Measurements from ENCODE around the gene PHTF2.
A peak's percentile ranks its signal among the peaks of the same experiment; 100 is the strongest.

The PHTF2 gene

DNA sequence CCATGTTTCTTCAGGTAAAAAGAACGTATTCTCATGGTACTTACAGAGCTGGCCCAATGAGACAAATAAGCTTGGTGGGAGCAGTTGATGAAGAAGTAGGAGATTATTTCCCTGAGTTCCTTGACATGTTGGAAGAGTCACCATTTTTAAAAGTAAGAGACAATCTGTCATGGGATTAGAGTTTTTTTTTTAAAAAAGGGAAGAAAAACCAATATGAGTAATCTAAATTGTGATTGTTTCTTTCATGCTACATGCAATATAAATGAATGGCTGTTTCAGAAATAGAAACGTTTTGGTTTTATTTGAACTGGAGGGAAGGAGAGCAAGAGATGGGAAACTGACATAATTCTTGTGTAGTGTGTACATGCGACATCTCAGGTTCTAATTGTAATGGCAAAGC lies 33.1 kb upstream of the PHTF2 start:
- TF ChIP-seq, protein P1, sequence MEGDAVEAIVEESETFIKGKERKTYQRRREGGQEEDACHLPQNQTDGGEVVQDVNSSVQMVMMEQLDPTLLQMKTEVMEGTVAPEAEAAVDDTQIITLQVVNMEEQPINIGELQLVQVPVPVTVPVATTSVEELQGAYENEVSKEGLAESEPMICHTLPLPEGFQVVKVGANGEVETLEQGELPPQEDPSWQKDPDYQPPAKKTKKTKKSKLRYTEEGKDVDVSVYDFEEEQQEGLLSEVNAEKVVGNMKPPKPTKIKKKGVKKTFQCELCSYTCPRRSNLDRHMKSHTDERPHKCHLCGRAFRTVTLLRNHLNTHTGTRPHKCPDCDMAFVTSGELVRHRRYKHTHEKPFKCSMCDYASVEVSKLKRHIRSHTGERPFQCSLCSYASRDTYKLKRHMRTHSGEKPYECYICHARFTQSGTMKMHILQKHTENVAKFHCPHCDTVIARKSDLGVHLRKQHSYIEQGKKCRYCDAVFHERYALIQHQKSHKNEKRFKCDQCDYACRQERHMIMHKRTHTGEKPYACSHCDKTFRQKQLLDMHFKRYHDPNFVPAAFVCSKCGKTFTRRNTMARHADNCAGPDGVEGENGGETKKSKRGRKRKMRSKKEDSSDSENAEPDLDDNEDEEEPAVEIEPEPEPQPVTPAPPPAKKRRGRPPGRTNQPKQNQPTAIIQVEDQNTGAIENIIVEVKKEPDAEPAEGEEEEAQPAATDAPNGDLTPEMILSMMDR (conservative IDR thresholded peaks at IDR 0.05; ENCODE audit: low read depth, low read length): no peak
- no peak overlapping the region for H3K4me3 ChIP-seq (ENCODE audit: low read depth, low read length)
- no peak for DNase-seq (ENCODE audit: low read depth)

DNA sequence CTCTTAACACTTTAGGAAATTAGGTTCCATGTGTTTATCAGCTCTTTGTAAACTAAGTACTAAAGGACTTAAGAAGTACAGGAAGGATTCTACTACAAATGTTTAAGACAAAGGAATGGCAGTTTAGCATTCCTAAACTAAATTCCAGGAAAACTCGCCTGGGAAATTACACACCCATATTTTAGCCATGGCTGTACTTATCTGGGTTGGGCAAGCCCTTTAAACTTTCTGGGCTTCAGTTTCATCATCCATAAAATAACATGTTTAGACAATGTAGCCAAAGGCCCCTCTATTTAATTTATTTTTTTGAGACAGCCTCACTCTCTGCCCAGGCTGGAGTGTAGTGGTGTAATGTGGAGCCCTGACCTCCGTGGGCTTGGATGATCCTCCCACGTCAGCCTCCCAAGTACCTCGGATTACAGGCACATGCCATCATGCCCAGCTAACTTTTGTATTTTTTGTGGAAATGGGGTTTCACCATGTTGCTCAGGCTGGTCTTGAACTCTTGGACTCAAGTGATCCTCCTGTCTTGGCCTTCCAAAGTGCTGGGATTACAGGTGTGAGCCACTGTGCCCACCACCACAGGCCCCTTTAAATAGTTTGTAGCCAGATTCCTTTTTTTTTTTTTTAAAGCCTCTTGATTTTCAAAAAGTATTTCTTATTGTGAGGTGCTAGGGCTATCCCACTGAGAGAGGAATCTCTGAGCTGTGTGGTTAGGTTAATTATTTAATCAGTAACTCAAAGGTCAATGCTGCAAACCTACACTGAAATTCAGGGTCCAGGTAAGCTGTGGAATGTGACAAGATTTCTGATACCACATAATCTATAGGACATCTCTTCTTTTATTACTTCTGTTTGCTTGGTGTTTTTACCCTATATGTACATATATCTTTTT lies 32.4 kb upstream of the PHTF2 start:
- TF ChIP-seq, protein P1 (conservative IDR thresholded peaks at IDR 0.05; ENCODE audit: low read depth, low read length): no peak
- H3K4me3 ChIP-seq (ENCODE audit: low read depth, low read length): no peak overlapping the region
- peak; percentile 18 for DNase-seq (ENCODE audit: low read depth)

DNA sequence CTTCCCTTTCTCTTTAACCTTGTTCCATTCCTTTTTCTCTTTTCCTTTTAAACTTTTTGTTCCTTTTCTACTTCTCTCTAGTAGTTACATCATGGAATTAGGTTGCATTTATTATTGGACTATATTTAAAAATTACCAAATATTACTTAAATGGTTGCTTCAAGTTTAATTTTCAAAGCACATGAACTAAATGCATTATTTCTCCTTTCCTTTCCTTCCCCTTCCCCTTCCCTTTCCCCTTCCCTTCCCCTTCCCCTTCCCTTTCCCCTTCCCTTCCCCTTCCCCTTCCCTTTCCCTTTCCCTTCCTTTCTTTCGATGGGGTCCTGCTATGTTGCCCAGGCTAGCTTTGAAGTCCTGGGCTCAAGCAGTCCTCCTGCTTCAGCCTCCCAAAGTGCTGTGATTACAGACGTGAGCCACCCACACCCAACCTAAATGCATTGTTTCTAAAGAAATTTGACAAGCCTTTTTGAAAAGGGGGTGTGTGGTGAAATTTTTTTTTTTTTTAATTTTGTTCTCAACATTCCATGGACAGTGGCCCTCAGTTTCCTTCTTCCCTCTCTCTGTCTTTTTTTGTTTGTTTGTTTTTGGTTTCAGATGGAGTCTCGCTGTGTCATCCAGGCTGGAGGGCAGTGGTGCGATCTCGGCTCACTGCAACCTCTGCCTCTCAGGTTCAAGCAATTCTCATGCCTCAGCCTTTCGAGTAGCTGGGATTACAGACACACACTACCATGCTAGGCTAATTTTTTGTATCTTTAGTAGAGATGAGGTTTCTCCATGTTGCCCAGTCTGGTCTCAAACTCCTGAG lies 31.6 kb upstream of the PHTF2 start:
- TF ChIP-seq, protein P1 (conservative IDR thresholded peaks at IDR 0.05; ENCODE audit: low read depth, low read length): no peak
- H3K4me3 ChIP-seq (ENCODE audit: low read depth, low read length): no peak overlapping the region
- DNase-seq (ENCODE audit: low read depth): no peak

DNA sequence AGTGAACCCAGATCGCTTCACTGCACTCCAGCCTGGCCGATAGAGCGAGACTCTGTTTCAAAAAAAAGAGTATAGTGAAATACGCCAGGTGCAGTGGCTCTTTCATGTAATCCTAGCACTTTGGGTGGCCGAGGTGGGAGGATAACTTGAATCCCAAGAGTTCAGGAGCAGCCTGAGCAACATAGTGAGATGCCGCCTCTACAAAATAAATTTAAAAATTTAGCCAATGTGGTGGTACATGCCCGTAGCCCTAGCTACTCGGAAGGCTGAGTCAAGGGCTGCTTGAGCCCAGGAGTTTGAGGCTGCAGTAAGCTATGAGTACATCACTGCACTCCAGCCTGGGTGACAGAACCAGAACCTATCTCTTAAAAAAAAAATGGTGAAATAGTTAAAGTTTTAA lies 28.3 kb upstream of the PHTF2 start:
- no peak overlapping the region for H3K4me3 ChIP-seq (ENCODE audit: low read depth, low read length)
- DNase-seq (ENCODE audit: low read depth): no peak
- TF ChIP-seq, protein P1 (conservative IDR thresholded peaks at IDR 0.05; ENCODE audit: low read depth, low read length): no peak

DNA sequence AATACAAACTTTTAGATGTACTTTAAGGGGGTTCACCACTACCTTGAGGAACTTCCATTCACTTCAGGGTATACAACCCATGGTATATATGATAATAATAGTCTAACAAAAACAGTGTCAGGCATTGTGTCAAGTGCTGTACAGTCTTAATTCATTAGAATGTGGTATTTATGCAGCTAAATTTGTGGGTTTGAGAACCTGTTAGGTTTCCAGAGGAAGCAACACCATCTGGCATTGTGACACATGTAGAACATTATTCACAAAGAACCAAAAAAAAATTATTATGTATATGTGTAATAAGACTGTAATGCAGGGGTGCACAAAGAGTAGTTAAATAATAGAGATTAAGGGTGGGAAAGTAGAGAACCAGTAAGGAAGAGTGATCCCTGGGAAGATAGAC lies 26.7 kb upstream of the PHTF2 start:
- DNase-seq (ENCODE audit: low read depth): no peak
- no peak overlapping the region for H3K4me3 ChIP-seq (ENCODE audit: low read depth, low read length)
- TF ChIP-seq, protein P1 (conservative IDR thresholded peaks at IDR 0.05; ENCODE audit: low read depth, low read length): no peak

DNA sequence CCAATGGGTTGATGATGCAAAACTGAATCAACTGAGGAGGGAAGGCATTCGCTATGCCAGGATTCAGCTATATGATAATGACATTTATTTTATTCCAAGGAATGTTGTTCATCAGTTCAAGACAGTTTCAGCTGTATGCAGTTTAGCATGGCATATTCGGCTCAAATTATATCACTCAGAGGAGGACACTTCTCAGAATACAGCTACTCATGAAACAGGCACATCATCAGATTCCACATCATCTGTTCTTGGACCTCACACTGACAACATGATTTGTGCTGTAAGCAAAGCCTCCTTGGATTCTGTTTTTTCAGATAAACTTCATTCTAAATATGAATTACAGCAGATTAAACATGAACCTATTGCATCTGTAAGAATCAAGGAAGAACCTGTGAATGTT lies 20.0 kb upstream of the PHTF2 start:
- DNase-seq (ENCODE audit: low read depth): no peak

More for the DNA sequence above, 20.0 kb upstream of the PHTF2 start:
- no peak overlapping the region for H3K4me3 ChIP-seq (ENCODE audit: low read depth, low read length)
- TF ChIP-seq, protein P1 (conservative IDR thresholded peaks at IDR 0.05; ENCODE audit: low read depth, low read length): no peak

All from choroid plexus epithelial cell (primary cell).